Motor neuron (in vitro differentiated cells): ENCODE results near the gene OR2A2. TPM values are rescaled to one million over a fixed set of nuclear protein-coding genes. Genes with fewer than 3 reads are reported as not detected.

ENCODE experiments used
- ATAC-seq, 8 experiments: fragments of 200-7000 bp; cut with Tn5 transposase; replicated peaks in 6 of 8; 2 replicates each; pipeline ENCODE4 v1.8.0; 2021; ENCODE audit warnings: mild to moderate bottlenecking in 8 of 8, moderate library complexity in 8 of 8
- H3K27ac ChIP-seq, 2 donors: fragments of 250-450 bp; sonication (Bioruptor Pico); 2 replicates each; pipeline ENCODE4 v1.9.0; 2021; ENCODE audit warnings: antibody characterized with exemption in 2 of 2, mild to moderate bottlenecking in 2 of 2, moderate library complexity in 1 of 2
- H3K4me1 ChIP-seq, 2 donors: fragments of 250-450 bp; sonication (Bioruptor Pico); replicated peaks in 1 of 2; 2 replicates each; pipeline ENCODE4 v1.6.1; 2021; ENCODE audit warnings: antibody characterized with exemption in 2 of 2, mild to moderate bottlenecking in 2 of 2, moderate library complexity in 1 of 2
- H3K4me3 ChIP-seq, 5 donors: fragments of 250-450 bp; sonication (Bioruptor Pico); 2 replicates each; pipeline ENCODE4 v1.9.0; 2021; ENCODE audit warnings: antibody characterized with exemption in 5 of 5, mild to moderate bottlenecking in 5 of 5, moderate library complexity in 4 of 5
- WGBS, 10 experiments: fragments of 450-650 bp; shearing (Covaris generic); methylation state at CpG; one replicate each; pipeline ENCODE4 v1.0.0; 2022; 5-methylcytosine and 5-hydroxymethylcytosine counted together
- in situ Hi-C, 9 experiments: fragments of 400-800 bp; cut with MboI; loops; one replicate each; pipeline ENCODE4 v1.15.0; 2021; ENCODE audit warnings: low sequenced_read_pairs in 9 of 9, low pct_unique_long_range_greater_than_20kb in 2 of 9; ENCODE audit not compliant: unreplicated experiment in 9 of 9
- total RNA-seq, 8 experiments: library from RNA; unstranded; fragments of 300-600 nt; gene quantifications; 2 replicates each; pipeline versions ENCODE4 v1.2.3 to v1.2.4, GENCODE V29; 2022

The OR2A2 gene
- total RNA-seq, 8 experiments from 2014 or later, result not detected

DNA sequence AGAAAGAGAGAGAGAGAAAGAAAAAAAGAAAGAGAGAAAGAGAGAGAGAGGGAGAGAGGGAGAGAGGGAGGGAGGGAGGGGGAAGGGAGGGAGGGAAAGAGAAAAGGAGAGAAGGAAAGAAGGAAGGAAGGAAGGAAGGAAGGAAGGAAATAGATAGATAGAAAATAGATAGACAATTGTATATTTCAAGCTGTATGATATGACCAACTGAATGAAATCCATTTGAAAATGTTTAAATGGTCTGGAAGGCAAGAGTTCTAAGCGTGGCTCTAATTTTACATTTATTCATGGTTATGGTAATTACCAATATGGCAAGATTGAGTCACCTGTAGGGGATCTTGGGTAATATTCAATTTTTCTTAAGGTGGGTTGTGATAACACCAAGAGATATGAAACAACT lies 49.5 kb downstream of the OR2A2 start:
- in situ Hi-C loops, result no loop called here
- ATAC-seq, result peak in 1 of 8 experiments; percentile 38
- WGBS, 10 experiments, result 14 to 100% (median 83%) methylated on average over 1 of the region's 1 CpG; no CpG with 5 or more reads in 6 of the 10 experiments

More for the DNA sequence above, 49.5 kb downstream of the OR2A2 start:
- Histone ChIP-seq H3K27ac (no peak overlapping the region), H3K4me3 (no peak overlapping the region), H3K4me1 (no peaks in the 10 kb centered on the region)

Other genes starting within 250 kb of the OR2A2 start
- 100 to 1,000 TPM in 2 of 8 experiments, 10 to 100 TPM in 6; 18.3 to 123 (median 83.9) TPM for gene TCAF1, start 207.4 kb upstream of the OR2A2 start, total RNA-seq
- under 1 TPM in 4 of 8 experiments, not detected in 4; 0.17 to 0.52 (median 0.35) TPM for gene OR2F2, start 174.3 kb upstream of the OR2A2 start, total RNA-seq
- gene OR2F1, start 154.7 kb upstream of the OR2A2 start, total RNA-seq, result under 1 TPM in 5 of 8 experiments, not detected in 3; 0.05 to 0.76 (median 0.22) TPM
- gene OR6B1, start 109.3 kb upstream of the OR2A2 start, total RNA-seq, result under 1 TPM in 5 of 8 experiments, not detected in 3; 0.08 to 0.38 (median 0.10) TPM
- under 1 TPM in 5 of 8 experiments, not detected in 3; 0.09 to 0.57 (median 0.14) TPM for gene OR2A5, start 60.6 kb upstream of the OR2A2 start, total RNA-seq
- gene OR2A25, start 39.8 kb upstream of the OR2A2 start, total RNA-seq, result under 1 TPM in 1 of 8 experiments, not detected in 7; 0.62 TPM
- gene OR2A12, start 23.3 kb upstream of the OR2A2 start, total RNA-seq, result under 1 TPM in 3 of 8 experiments, not detected in 5; 0.04 to 0.19 (median 0.09) TPM
- under 1 TPM in 1 of 8 experiments, not detected in 7; 0.08 TPM for gene OR2A14, start 13.6 kb downstream of the OR2A2 start, total RNA-seq
- gene CTAGE4, start 73.9 kb downstream of the OR2A2 start, total RNA-seq, result 1 to 10 TPM in 1 of 8 experiments, under 1 TPM in 4, not detected in 3; 0.18 to 1.2 (median 0.25) TPM
- gene ARHGEF35, start 86.2 kb downstream of the OR2A2 start, total RNA-seq, result 1 to 10 TPM in 1 of 8 experiments, under 1 TPM in 3, not detected in 4; 0.18 to 1.2 (median 0.26) TPM
- gene OR2A42, start 130.0 kb downstream of the OR2A2 start, total RNA-seq, result under 1 TPM in 4 of 8 experiments, not detected in 4; 0.10 to 0.52 (median 0.27) TPM
- gene OR2A7, start 155.2 kb downstream of the OR2A2 start, total RNA-seq, result 1 to 10 TPM in 1 of 8 experiments, under 1 TPM in 5, not detected in 2; 0.11 to 2.3 (median 0.38) TPM
- under 1 TPM in 3 of 8 experiments, not detected in 5; 0.29 to 0.38 (median 0.36) TPM for gene CTAGE8, start 159.7 kb downstream of the OR2A2 start, total RNA-seq
- gene OR2A1, start 202.8 kb downstream of the OR2A2 start, total RNA-seq, result under 1 TPM in 7 of 8 experiments, not detected in 1; under 0.01 to 0.62 (median 0.17) TPM
- 1 to 10 TPM in 2 of 8 experiments, under 1 TPM in 5, not detected in 1; 0.13 to 1.1 (median 0.57) TPM for gene ARHGEF5, start 245.8 kb downstream of the OR2A2 start, total RNA-seq